ENCODE results near the gene TNFSF15.

TNFSF15 gene

DNA sequence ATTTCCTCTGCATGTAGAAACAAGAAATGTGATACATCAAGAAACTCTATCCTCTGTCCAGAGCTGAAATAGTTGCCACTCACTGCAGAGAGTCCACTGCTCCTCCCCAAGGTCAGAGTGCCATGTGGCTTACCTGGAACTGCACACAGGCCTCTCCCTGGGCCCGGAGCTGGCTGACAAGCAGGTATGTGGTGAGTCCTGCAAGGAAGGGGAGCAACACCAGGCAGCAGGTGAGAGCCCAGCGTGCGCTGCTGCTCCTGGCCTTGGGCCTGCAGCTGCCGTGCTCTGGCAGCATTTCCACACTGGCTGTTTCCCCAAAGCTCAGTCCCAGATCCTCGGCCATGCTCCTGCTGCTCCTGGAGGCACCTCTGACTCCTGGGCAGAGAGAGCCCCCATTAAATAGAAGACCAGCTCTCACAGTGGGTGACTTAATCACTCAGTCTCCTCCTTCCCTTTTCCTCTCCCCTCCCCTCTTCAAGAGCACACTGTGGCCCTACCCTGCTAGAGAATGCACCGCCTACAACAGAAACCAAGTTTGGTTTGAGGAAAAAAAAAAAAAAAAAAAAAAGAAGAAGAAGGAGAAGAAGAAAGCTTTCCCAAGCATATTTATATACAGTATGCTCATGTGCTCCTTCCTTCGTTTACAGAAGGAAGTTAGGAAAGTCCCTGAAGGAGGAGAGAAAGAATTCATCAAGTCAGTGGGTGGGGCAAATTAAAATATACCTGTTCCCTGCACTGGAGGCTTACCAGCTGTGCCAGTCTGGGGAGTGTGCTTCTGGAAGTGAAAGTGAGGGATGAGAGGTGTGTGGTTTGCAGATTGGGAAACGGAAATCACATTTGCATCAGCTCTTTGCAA lies at the start of gene TNFSF15:
Gene TNFSF15 (minus strand): TSS at position 370 of the 856 bp plus-strand sequence. CDS start 27 bp downstream, at position 343.
- DNase-seq = no peak

DNA sequence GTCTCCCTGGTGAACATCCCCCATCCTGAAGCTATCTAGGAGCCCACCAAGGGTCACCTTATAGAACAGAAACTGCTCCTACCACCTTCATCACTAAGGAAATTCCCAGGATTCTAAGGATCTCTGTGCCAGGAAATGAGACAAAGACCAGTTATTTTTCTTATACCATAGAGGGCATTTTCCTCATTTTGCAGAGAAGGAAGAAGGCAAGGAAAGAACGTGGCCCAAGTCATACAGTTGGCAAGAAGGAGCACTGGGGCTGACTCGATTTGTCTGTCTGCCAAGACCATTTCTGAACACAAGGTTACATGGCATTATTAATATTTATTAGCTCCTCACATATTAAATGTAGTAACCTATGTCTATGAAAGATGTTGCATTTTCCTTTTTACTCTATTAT lies 49.6 kb upstream of the TNFSF15 start:
- no peak for DNase-seq

DNA sequence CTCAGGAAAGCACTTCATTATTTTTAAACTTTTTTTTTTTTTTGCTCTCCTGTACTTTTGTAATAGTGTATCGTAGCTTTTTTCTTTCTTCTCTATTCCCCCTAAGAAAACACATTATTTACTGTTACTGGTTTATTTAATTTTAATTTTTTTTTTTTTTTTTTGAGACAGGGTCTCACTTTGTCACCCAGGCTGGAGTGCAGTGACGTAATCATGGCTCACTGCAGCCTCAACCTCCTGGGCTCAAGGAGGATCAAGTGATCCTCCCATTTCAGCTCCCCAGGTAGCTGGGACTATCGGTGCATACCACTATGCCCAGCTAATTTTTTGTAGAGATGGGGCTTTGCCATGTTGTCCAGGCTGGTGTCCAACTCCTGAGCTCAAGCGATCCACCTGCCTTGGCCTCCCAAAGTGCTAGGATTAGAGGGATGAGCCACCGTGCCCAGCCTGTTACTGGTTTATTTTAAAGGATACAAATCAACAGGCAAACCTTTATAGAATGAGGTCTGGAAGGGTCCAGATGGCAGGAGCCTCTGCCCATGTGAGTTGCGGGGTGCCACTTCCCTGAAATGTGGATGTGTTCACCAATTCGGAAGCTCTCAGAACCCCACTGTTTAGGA lies 49.0 kb upstream of the TNFSF15 start:
- DNase-seq = no peak

DNA sequence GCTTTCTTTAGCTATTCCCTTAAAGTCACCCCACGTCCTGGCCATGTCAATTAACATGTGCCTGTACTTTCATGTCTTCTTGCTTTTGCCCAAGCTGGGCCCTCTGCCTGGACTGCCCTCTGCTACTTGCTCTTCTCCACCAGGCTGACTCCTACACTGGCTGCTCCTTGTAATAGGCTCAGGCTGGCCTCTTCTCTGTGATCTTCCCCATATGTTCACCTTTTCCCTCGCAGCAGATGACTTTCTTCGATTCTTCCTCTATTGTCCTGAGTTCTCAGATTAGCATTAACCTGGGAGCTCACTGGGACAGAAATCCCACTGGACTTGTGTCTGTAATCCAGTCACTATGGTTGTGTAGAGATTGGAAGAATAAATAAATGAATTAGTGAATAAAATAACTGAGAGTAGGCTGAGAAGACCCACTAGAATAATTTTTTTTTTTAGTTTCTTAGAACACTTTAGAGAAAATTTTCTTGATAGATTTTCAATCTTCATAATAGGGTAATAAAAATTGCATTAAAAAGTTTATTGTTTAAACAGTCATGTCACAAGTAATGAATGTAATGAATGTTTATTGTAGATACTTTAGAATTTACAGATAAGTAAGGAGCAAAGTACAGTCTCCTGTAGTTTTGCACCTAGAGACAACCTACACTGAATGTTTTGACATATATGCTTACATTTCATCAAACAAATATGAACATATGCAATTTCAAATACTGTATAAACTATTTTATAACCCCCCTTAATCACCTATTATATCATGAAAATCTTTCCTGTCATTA lies 47.4 kb upstream of the TNFSF15 start:
- DNase-seq = no peak

DNA sequence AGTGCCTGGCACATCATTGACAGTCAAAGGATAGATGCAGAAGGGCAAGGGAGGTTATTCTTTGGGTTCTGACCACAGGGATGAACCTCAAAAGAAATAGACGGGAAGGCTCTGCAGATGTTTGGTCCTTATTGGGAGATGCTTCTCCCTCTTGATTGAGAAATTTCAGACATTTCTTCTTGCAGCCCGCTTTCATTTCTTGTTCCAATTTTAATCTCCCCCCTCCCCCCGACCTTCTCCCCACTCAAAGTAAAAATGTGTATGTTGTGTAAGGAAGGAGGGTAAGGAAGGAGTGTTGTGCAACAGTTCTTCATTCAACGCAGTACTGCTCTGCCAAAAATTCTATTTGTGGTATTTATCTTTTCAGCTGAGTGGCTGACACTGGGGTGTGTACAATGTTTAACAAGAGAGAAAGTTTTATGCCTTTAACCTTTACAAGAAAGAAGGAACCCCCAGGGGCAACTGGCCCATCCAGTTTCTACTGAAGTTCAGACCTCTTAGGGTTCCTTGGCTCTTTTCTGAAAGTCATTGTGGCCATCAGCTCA lies 46.3 kb upstream of the TNFSF15 start:
- DNase-seq = no peak

DNA sequence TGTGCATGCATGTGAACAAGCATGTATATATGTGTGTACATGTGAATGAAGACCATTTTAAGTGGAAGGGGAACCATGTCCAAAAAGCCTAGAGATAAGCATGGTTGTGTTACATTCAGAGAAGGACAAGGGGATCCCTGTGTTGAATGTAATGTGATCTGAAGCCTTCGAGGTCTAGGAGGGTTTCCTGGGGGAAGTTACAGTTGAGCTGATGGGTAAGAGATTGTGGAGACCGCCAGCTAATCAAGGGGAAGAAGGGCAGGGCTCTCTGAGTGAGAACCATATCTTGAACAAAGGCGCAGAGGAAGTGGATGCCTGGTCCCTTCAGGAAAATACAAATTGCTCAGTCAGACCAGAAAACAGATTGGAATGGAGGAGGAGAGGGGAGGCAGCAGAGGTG lies 45.5 kb upstream of the TNFSF15 start:
- no peak for DNase-seq

DNA sequence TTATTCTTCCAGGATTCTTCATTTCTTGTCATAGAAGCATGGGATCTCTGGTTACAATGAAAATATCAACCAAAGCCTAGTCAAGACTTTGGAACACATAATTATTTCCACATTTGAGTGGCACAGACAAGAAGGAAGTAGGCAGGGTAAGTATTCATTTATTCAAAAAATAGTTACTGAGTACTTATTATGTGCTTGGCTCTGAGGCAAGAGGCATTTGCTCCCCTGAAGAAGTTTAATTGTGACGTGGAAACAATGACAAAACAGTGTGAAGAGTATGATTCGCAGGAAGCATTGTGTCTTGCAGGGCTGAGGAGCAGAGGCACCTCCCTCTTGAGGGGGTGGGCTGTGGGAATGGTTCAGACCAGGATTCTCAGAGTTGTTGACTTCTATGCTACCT lies 45.0 kb upstream of the TNFSF15 start:
- no peak for DNase-seq

DNA sequence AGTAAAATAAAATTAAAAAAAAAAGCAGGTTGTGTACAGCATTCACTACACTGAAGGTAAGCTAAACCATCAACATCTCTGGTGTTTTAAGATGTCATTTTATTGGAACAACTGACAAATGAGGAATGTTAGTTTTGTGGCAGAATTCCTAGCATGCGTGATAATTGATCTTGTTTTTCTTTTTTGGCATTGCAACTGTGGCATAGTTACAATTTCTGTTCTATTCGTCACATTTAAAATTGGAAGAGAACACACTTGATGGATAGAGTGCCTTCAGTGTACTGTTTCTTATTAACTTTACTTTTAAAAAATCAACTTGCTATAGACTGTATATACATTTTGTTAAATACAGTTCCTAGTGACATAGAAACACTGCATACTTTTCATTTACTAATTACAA lies 43.6 kb upstream of the TNFSF15 start:
- DNase-seq = no peak

DNA sequence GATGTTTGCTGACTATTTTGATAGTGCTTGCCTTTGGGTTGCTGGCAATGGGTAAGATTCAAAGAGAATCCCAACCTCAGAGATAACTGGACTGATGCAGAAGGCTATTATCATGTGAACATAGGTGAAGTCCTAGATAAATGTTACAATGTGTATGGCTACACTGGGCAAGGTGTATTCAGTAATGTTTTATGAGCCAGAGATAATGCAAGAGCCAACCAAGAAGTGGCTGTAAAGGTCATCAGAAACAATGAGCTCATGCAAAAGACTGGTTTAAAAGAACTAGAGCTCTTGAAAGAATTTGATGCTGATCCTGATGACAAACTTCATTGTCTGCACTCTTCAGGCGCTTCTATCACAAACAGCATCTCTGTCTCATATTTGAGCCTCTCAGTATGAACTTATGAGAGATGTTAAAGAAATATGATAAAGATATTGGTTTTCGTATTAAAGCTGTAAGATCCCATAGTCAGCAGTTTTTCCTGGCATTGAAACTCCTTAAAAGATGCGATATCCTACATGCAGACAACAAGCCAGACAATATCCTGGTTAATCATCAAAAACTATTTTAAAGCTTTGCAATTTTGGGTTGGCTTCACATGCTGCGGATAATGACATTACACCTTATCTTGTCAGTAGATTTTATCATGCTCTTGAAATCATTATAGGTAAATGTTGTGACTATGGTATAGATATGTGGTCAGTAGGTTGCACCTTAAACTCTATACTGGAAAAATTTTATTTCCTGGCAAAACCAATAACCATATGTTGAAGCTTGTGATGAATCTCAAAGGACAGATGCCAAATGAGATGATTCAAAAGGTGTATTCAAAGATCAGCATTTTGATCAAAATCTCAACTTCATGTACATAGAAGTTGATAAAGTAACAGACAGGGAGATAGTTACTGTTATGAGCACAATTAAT lies 41.9 kb upstream of the TNFSF15 start:
- no peak for DNase-seq

DNA sequence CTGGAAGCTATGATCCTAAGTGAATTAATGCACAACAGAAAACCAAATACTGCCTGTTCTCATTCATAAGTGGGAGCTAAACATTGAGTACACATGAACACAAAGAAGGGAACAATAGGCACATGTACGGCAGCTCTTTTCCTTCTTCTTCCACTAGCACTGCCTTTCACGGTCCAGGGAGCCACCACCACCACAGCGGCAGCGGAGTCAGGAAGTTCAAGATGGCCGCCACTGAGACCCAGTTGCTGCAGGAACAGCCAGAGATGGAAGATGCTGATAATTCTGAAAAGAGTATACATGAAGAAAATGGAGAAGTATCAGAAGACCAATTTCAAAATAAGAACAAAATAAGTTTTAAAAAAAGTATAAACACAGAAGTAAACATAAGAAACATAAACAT lies 39.5 kb upstream of the TNFSF15 start:
- no peak for DNase-seq

DNA sequence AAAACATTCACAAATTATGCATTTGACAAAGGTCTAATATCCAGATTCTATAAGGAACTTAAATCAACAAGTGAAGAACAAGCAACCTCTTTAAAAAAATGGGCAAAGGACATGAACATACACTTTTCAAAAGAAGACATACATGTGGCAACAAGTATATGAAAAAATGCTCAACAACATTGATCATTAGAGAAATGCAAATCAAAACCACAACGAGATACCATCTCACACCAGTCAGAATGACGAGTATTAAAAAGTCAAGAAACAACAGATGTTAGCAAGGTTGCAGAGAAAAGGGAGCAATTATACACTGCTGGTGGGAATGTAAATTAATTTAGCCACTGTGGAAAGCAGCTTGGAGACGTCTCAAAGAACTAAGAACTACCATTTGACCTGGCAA lies 38.9 kb upstream of the TNFSF15 start:
- DNase-seq = no peak

DNA sequence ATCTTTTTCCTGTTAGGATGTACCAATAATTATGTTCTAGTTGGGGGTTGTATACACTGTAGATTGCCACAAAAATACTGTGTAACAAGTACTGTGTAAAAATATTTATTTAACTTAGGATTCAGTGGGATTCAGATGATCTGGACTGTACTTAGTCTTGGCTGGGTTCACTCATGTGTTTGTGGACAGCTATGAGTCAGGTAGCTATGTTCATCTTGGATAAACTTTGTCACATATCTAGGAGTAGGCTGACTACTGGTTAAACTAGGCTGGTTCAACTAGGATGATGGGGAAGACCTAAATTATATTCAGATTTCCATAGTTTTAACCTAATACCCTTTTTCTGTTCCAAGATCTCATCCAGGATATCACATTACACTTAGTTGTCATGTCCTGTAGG lies 32.1 kb upstream of the TNFSF15 start:
- no peak for DNase-seq

DNA sequence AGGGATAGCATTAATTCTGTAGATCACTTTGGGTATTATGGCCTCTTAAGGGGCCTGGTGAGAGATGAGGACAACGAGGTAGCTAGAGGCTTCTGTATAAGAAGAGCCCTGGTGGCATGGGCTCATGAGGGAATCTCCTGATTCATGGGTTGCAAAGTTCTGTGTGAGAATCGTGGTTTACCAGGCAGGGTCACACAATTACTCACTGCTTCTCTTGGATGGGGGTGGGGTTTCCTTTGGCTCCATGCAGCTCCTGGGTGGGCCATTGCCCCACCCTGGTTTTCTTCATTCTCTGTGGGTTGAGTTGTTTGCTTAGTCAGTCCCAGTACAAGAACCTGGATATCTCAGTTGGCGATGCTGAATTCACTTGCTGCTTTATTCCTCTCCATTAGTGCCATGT lies 30.9 kb upstream of the TNFSF15 start:
- no peak for DNase-seq

DNA sequence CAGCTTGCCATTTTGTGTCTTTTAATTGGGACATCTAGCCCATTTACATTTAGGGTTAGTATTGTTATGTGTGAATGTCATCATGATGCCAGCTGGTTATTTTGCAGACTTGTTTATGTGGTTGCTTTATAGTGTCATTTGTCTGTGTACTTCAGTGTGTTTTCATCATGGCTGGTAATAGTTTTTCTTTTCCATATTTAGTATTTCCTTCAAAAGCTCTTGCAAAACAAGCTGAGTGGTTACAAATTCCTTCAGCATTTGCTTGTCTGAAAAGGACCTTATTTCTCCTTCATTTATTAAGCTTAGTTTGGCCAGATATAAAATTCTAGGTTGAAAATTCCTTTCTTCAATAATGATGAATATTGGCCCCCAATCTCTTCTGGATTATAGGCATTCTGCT lies 28.5 kb upstream of the TNFSF15 start:
- DNase-seq = no peak

DNA sequence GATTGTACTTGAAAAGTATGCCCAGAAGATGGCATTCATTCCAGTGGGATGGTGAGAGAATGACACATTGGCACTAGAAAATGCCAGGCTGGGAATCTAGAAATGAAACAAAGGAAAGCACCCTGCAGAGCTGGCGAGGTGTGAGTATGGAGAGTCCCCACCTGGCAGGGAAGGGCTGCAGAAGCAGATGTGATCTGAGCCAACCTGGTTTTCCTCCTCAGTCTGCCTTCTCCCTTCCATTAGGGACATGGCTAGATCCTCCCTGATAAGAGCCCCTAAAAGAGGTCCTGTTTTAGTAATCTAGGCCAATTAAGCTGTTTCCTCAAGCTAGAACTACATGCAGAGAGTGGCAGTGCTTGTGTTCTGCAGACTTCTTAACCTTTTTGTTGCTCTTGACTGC lies 24.7 kb upstream of the TNFSF15 start:
- no peak for DNase-seq

DNA sequence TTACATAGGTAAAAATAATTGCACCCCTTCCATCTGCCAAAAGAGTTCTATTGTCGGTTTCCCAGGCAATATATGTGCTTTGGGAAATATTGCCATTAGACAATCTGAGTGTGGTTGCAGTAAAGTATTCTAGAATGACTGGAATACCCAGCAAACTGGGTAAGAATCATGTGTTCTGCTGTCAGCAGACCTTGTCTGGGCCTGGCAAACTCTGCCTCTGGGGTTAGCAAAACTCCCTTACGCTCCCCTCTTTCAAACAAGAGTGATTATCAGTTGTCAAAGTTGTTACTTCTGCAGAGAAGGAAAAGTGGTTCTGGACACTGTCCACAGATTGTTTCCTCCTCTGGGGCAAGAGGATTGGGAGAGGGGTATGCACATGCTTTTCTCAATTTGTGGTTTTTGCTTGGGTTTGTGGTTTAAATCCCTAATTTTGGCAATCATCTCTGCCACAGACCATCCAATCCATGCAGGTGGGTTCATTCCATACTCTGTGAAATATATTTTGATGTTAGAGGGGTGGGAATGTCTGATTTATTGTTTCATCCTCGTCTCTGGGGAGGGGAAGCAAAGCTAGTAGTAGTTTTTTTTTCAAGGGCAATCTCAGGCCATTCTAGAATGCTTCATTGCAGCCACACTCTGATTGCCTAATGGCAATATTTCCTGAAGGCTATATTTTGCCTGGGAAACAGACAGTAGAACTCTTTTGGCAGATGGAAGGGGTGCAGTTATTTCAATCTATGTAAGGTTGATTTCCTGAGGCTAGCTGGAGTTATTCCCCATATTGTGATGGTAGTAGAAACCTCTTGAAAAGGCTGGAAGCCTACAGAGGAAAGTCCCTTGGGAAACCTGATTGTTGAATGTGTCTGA lies 24.0 kb upstream of the TNFSF15 start:
- DNase-seq = no peak

DNA sequence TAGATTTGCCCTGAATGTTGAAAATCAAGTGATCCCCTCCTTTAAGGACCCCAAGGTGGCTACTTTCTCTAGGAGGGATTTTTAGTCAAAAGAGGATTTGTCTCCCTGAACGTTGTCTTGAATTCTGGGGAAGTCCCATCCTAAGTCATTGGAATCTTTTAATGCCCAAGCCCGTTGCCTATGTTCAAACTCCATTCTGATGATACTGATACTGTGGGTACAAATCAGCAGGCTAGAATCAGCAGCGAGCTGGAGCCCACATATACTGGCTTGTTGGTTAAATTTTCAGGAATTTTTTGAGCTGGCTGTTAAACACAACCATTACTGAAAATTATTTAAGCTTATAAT lies 22.4 kb upstream of the TNFSF15 start:
- DNase-seq = no peak

DNA sequence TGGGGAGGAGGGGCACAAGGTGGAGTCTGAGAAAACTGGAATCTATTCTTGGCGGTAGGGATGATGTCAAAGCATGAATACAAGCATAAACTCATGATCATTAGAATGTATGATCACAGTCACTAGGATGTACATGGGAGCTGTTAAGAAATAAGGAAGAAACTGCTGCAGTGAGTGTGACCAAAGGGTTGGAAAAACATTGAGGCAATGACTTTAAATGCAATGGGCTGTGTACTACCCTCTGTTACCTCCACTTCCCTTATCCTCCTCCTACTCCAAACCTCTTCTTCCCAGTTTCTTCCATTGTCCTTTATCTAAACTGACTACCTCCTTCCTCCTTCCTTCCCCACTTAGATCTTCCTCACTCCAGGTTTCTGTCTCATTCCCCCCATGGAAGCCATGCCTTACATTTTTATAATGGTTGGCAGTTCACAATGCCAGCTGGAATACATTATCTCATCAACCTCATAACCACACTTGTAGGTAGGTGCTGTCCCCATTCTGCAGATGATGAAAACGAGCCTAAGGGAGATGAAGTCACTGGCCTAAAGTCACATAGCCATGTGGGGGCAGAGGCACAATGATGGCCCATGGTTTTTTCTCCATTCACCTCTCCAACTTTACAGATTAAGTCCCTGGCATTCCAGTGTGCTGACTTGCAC lies 21.9 kb upstream of the TNFSF15 start:
- no peak for DNase-seq

DNA sequence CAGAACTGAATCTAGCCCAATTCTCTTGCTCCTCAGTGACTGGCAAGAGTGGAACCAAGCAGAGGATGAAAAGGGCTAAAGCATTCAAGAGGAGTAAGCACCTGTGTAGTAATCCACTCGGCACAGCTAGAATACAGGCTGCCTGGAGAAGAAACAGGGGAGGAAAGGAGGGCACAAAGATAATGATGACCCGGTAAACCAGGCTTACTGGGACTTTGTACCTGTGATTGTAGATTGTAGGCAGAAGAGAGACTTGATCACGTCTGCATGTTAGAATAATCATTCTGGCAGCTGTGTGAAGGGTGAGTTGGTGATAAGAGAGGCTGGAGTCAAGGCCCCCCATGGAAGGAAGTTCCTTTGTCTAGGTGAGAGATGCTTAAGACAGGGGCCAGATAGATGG lies 20.6 kb upstream of the TNFSF15 start:
- no peak for DNase-seq

DNA sequence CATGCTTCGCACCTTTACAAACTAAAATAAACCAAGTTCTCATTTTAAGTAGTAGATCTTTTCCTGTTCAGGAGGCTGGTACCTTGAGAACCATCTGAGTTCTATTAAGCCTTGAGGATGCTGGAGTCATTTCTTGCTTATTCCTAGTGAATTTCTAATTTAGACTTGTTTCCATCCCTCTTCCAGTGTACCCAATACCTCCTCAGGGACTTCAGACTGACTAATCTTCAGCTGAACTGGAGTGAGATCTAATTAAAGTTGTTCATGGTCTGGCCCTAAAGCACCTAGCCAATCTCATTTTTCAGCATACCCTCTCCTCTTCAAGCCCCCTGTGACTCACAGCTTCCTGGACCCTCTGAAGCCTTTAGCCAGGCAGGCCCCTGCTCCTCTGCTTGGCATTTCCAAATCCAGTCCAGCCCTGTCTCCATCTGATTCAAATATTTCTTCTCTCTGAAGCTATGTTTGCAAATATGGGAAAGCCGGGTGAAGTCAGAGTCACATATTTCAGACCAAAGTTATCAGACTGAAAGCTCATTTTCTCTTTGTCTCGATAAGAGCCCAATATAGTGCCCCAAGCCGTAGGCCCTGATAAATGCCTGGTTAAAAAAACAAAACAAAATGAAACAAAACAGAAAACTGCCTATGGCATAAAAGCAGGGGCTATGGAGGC lies 19.4 kb upstream of the TNFSF15 start:
- no peak for DNase-seq
